HG02623 (cell line): ENCODE results near the gene SPINK5.

ENCODE experiments used
- ATAC-seq: cut with Tn5 transposase; IDR thresholded peaks from one replicate; pipeline ENCODE4 v1.9.1; 2021; ENCODE audit warnings: moderate library complexity; ENCODE audit not compliant: unreplicated experiment

Gene SPINK5

GRCh38 chr5:148172377-148172776 lies 108.6 kb downstream of the SPINK5 start:
- no peak for ATAC-seq

DNA sequence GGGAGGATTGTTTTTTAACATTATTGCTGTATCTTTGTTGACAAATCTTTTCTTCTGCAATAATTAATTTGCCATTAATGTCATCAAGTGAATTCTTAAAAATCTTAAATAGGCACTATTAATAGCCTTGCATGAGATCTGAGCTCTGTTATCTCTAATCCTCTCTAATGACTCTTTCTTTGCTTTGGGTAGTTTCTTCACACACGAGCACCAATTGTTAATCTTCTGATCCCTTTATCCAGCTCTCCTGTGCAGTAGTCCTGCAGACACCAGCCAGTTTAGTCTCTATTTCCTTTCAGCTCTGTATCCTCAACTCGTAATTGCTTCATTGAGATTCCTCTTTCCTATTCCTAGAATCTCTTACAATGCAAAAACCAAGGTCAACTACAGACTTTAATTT lies 112.7 kb downstream of the SPINK5 start:
- ATAC-seq, result no peak

DNA sequence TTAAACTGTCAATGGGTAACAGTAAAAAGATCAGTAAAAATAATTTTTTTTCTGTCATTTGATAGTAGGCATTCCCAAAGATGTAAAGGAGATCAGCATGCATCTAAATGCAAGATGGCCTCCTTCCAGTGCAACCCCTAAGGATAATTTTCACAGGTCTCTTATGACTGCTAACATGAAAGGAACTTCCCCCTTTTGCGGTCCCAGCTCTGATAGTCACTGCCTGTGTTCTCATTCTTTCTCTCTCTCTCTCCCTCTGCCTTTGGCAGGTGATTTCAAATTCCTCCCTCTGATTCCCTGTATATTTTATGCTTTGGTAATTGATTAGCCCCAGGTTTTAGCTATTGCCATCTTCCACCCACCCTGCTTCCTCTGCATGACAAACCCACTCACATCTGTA lies 113.4 kb downstream of the SPINK5 start:
- no peak for ATAC-seq

DNA sequence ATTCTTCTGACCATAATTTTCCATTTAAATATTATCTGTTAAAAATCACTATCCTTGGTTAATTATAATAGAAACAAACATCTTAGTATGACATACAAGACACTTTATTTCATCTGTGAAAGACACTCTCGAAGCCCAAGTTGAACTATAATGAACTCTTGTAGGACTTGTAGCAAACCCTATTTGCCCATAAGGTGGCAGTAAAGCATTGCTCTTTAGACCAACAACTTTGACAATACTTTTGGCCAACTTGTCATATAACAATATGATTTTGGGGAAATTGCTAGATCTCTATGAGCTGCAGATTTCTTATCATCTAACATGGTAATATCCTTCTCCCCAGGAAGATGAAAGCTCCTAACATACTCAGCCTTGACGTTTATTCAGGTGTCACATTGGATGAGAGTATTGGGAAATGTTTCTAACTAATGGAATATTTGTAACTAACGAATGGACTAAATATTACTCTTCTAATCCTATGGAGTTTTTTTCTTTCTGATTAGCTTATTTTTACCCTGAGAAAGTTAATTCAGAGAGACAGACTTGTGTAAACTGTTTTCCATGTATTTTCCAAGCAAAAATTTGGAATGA lies 115.5 kb downstream of the SPINK5 start:
- peak; percentile 81 for ATAC-seq

DNA sequence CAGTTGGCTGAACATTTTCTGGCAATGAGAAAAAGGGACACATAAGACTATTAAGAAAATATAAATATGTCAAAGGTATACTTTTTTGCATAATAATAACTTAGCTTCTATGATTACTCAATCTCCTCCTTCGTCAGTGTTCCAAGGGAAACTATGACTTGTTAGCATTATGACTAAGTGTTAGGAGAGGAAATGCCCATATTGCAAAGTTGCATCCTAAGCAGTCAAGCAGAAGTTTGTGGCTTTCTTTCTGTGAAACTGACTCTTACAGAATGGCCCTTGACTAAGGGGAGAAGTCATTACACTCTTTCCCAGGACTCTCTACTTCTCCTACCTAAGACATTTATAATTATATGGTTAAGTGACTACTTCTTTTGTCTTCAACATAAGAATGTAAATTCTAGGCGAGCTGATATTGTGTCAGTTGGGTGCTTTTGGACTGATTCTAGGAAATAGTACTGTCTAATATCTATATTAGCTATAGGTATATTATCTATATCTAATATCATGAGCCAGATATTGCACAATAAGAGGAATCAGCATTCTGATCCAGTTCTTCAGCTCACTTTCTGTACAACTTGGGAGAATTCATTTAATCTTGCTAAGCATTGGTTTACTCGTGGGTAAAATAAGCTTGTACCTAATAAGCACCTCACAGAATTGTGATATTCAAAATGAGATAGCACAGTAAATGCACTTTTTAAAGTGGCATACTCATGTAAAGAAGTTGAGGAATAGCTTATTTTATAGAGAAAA lies 122.6 kb downstream of the SPINK5 start:
- peak; percentile 90 for ATAC-seq
